Myocyte (in vitro differentiated cells): ENCODE results near the gene TGIF2. TPM values are rescaled to one million over a fixed set of nuclear protein-coding genes. Genes with fewer than 3 reads are reported as not detected.

Experiments
- total RNA-seq: library from RNA; depleted of rRNA; stranded (reverse); fragments of >200 nt; gene quantifications from 2 replicates; pipeline ENCODE4 v1.2.3, GENCODE V29; 2014

Gene TGIF2
- total RNA-seq, 1 donor from 2014 or later: 11.3 TPM

Other genes with a start within 250 kb of the TGIF2 start
- gene MYL9, start 32.1 kb upstream of the TGIF2 start, total RNA-seq: 162 and 190 TPM in 2 replicates
- gene RAB5IF, start 32.2 kb downstream of the TGIF2 start, total RNA-seq: 98.3 and 107 TPM in 2 replicates
- not detected in 2 replicates for gene SLA2, start 72.6 kb downstream of the TGIF2 start, total RNA-seq
- 13.3 and 15.6 TPM in 2 replicates for gene NDRG3, start 172.5 kb downstream of the TGIF2 start, total RNA-seq
- gene DSN1, start 200.2 kb downstream of the TGIF2 start, total RNA-seq: 4.6 and 8.4 TPM in 2 replicates